Panc1 (cell line): ENCODE results near the gene CLRN1. TPM values are rescaled to one million over a fixed set of nuclear protein-coding genes. Genes with fewer than 3 reads are reported as not detected.

Source experiments
- ATAC-seq: fragments of 200-7000 bp; cut with Tn5 transposase; 2 replicates; pipeline ENCODE4 v1.9.1; 2020; ENCODE audit warnings: mild to moderate bottlenecking, moderate library complexity
- BruUV-seq: library from RNA; stranded (reverse); fragments of 400-500 nt; replicated peaks from 2 replicates; lab custom pipeline; 2021; lab: Mats Ljungman, UMichigan
- CTCF ChIA-PET: fragments of 300-600 bp; sonication (Branson Sonifier 250); formaldehyde crosslinking; loops from one replicate; lab custom pipeline; 2022; ENCODE audit warnings: antibody characterized with exemption; lab: Charles Lee
- POLR2A ChIA-PET: fragments of 300-600 bp; sonication (Branson Sonifier 250); formaldehyde crosslinking; loops from one replicate; lab custom pipeline; 2022; ENCODE audit warnings: antibody characterized with exemption; lab: Charles Lee
- DNase-seq: peaks from one replicate; pipeline ENCODE4 v3.0.0-alpha.2; 2010; ENCODE audit warnings: low read depth, low spot score
- H3K27ac ChIP-seq: 2 replicates; pipeline ENCODE4 v1.5.1; 2011; ENCODE audit warnings: mild to moderate bottlenecking, low read length, inconsistent platforms
- H3K27me3 ChIP-seq: fragments of 200-500 bp; sonication (Bioruptor generic); 2 replicates; pipeline ENCODE4 v1.6.0; 2014; ENCODE audit warnings: low read length, inconsistent platforms; ENCODE audit not compliant: control insufficient read depth, insufficient read depth
- H3K36me3 ChIP-seq: fragments of 200-500 bp; sonication (Bioruptor generic); 2 replicates; pipeline ENCODE4 v1.5.1; 2014; ENCODE audit warnings: inconsistent platforms, mild to moderate bottlenecking, low read length, moderate library complexity; ENCODE audit not compliant: control insufficient read depth, insufficient read depth
- H3K4me1 ChIP-seq: 2 replicates; pipeline ENCODE4 v1.5.1; 2011; ENCODE audit warnings: inconsistent platforms, mild to moderate bottlenecking, low read length, moderate library complexity; ENCODE audit not compliant: control insufficient read depth, insufficient read depth
- H3K4me3 ChIP-seq, 2 experiments: 2 replicates each; pipeline ENCODE4 v1.5.1; 2011 to 2012; ENCODE audit warnings: low read depth in 2 of 2, low read length in 2 of 2, mild to moderate bottlenecking in 2 of 2, inconsistent platforms in 1 of 2, moderate library complexity in 1 of 2
- H3K9me3 ChIP-seq: fragments of 200-500 bp; sonication (Bioruptor generic); 2 replicates; pipeline ENCODE4 v1.5.1; 2014; ENCODE audit warnings: low read depth, mild to moderate bottlenecking, inconsistent platforms, low read length, moderate library complexity; ENCODE audit not compliant: control insufficient read depth, insufficient read depth
- CTCF ChIP-seq: fragments of 450-650 bp; IDR thresholded peaks from 2 replicates; pipeline ENCODE4 v1.5.1; 2017; ENCODE audit warnings: mild to moderate bottlenecking
- POLR2AphosphoS5 ChIP-seq: IDR thresholded peaks from 2 replicates; pipeline ENCODE4 v1.6.1; 2012; ENCODE audit warnings: mild to moderate bottlenecking, low read depth, low read length, moderate library complexity
- SIN3A ChIP-seq: IDR thresholded peaks from 2 replicates; pipeline ENCODE4 v1.6.1; 2012; ENCODE audit warnings: low read depth, mild to moderate bottlenecking, low read length, moderate library complexity, borderline replicate concordance; ENCODE audit not compliant: insufficient read depth
- TCF7L2 ChIP-seq: IDR thresholded peaks from 2 replicates; pipeline ENCODE4 v1.6.1; 2011; ENCODE audit warnings: mild to moderate bottlenecking, low read depth, low read length, inconsistent platforms
- in situ Hi-C: cut with HindIII; loops from 2 replicates; pipeline ENCODE4 v1.10.0; 2016; ENCODE audit warnings: low sequenced_read_pairs, low pct_unique_long_range_greater_than_20kb
- intact Hi-C: fragments of 100-400 bp; cut with micrococcal nuclease; formaldehyde crosslinking; loops from one replicate; pipeline ENCODE4 v1.10.0; 2022; ENCODE audit not compliant: unreplicated experiment
- total RNA-seq: library from RNA; stranded (reverse); gene quantifications from one replicate; pipeline ENCODE4 v1.2.1, GENCODE V29; 2021; ENCODE audit not compliant: unreplicated experiment
- TF ChIP-seq, protein P1 (sequence below), 2 experiments: IDR thresholded peaks; 2 replicates each; pipeline ENCODE4 v1.6.1; 2011 to 2012; ENCODE audit warnings: low read depth in 2 of 2, control low read depth in 1 of 2, low read length in 1 of 2, mild to moderate bottlenecking in 1 of 2, moderate library complexity in 1 of 2; ENCODE audit not compliant: insufficient read depth in 1 of 2

CLRN1 gene
- total RNA-seq, 1 experiment from 2014 or later, result not detected

- ChIA-PET CTCF (no interaction called here), POLR2A (no interaction called here)
- Histone ChIP-seq H3K4me1 (no peaks in the 10 kb centered on the region), H3K27ac (no peak overlapping the region), H3K36me3 (0 out of 2 replicates have a peak, but pooled peaks cover 2% of the 10 kb centered on the region), H3K4me3 (no peak overlapping the region), H3K9me3 (no peaks in the 10 kb centered on the region), H3K27me3 (peaks cover 62% of the 10 kb centered on the region)
- ATAC-seq, result no peak
- DNase-seq, result no peak
- in situ Hi-C loops, result no loop called here
- BruUV-seq, result no TSS peak
- intact Hi-C loops, result no loop called here
- TF ChIP-seq SIN3A, result no peak
- TF ChIP-seq, protein P1, sequence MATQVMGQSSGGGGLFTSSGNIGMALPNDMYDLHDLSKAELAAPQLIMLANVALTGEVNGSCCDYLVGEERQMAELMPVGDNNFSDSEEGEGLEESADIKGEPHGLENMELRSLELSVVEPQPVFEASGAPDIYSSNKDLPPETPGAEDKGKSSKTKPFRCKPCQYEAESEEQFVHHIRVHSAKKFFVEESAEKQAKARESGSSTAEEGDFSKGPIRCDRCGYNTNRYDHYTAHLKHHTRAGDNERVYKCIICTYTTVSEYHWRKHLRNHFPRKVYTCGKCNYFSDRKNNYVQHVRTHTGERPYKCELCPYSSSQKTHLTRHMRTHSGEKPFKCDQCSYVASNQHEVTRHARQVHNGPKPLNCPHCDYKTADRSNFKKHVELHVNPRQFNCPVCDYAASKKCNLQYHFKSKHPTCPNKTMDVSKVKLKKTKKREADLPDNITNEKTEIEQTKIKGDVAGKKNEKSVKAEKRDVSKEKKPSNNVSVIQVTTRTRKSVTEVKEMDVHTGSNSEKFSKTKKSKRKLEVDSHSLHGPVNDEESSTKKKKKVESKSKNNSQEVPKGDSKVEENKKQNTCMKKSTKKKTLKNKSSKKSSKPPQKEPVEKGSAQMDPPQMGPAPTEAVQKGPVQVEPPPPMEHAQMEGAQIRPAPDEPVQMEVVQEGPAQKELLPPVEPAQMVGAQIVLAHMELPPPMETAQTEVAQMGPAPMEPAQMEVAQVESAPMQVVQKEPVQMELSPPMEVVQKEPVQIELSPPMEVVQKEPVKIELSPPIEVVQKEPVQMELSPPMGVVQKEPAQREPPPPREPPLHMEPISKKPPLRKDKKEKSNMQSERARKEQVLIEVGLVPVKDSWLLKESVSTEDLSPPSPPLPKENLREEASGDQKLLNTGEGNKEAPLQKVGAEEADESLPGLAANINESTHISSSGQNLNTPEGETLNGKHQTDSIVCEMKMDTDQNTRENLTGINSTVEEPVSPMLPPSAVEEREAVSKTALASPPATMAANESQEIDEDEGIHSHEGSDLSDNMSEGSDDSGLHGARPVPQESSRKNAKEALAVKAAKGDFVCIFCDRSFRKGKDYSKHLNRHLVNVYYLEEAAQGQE (IDR thresholded peaks at IDR 0.05; ENCODE audit: insufficient read depth in 1 of 2, low read depth in 2 of 2, low read length in 1 of 2), result no peak
- TF ChIP-seq CTCF, result no peak
- no peak for TF ChIP-seq POLR2AphosphoS5
- TF ChIP-seq TCF7L2, result no peak
These were observed 66.8 kb downstream of the CLRN1 start for GRCh38 chr3:150905746-150906145.

- in situ Hi-C loops, result no loop called here
- no peak within 1 kb of the TSS for H3K4me3 ChIP-seq
- intact Hi-C loops, result no loop called here
- TF ChIP-seq, protein P1 (IDR thresholded peaks at IDR 0.05; ENCODE audit: insufficient read depth in 1 of 2, low read depth in 2 of 2, low read length in 1 of 2), result no peak
- TF ChIP-seq TCF7L2 (no peak), CTCF (no peak)
- H3K36me3 ChIP-seq, result 0 out of 2 replicates have a peak, but pooled peaks cover 2% of the 10 kb centered on the region
- no peak within 1 kb of the TSS for H3K27ac ChIP-seq
- BruUV-seq, result no TSS peak
- DNase-seq, result no peak
- ChIA-PET CTCF (no interaction called here), POLR2A (no interaction called here)
- H3K27me3 ChIP-seq, result peaks cover 60% of the 10 kb centered on the region
- no peaks in the 10 kb centered on the region for H3K4me1 ChIP-seq
- no peak for ATAC-seq
- no peaks in the 10 kb centered on the region for H3K9me3 ChIP-seq
These were observed 67.2 kb downstream of the CLRN1 start, which contains the start of gene MINDY4B for GRCh38 chr3:150905339-150905738. Gene MINDY4B (minus strand): TSS chr3:150905439. CDS start chr3:150905439, 0 bp downstream.
